Keratinocyte (primary cell): ENCODE measurements around the gene TBX3. TPM values are rescaled to one million over a fixed set of nuclear protein-coding genes. Genes with fewer than 3 reads are reported as not detected.

Experiments used
- DNase-seq: peaks from one replicate; pipeline ENCODE4 v3.0.0-alpha.2; 2011; ENCODE audit warnings: low read depth, missing footprints, low spot score
- FAIRE-seq: peaks from 2 replicates; lab custom pipeline; 2011; peaks lifted over from hg19 to GRCh38; lab: Jason Lieb, UNC
- H2AFZ ChIP-seq: 2 replicates; pipeline ENCODE4 v1.6.0; 2012; ENCODE audit warnings: low read length, control low read depth, inconsistent platforms; ENCODE audit not compliant: control insufficient read depth
- H3K27ac ChIP-seq: 2 replicates; pipeline ENCODE4 v1.5.1; 2011; ENCODE audit warnings: low read length; ENCODE audit not compliant: control insufficient read depth, insufficient read depth
- H3K27me3 ChIP-seq: 3 replicates; pipeline ENCODE4 v1.6.0; 2011; ENCODE audit warnings: low read length; ENCODE audit not compliant: control insufficient read depth, insufficient read depth; ENCODE audit errors: extremely low read depth
- H3K36me3 ChIP-seq, 2 experiments: 2 replicates in 1 of 2; 3 replicates in 1 of 2; pipeline ENCODE4 v1.5.1; 2011; ENCODE audit warnings: low read length in 2 of 2, mild to moderate bottlenecking in 1 of 2; ENCODE audit not compliant: control insufficient read depth in 2 of 2, insufficient read depth in 2 of 2; ENCODE audit errors: extremely low read depth in 1 of 2
- H3K4me1 ChIP-seq: 3 replicates; pipeline ENCODE4 v1.5.1; 2011; ENCODE audit warnings: low read length; ENCODE audit not compliant: control insufficient read depth, insufficient read depth; ENCODE audit errors: extremely low read depth
- H3K4me2 ChIP-seq: 3 replicates; pipeline ENCODE4 v1.6.0; 2011; ENCODE audit warnings: low read depth, low read length; ENCODE audit not compliant: control insufficient read depth, insufficient read depth; ENCODE audit errors: extremely low read depth
- H3K4me3 ChIP-seq, 3 experiments: fragments of 200-600 bp in 1 of 3; sonication (generic) in 1 of 3; 2 replicates in 2 of 3; 3 replicates in 1 of 3; pipeline ENCODE4 v1.5.1; 2011 to 2016; ENCODE audit warnings: low read length in 3 of 3, mild to moderate bottlenecking in 3 of 3, control low read depth in 2 of 3, inconsistent platforms in 1 of 3, low read depth in 1 of 3, mixed read lengths in 1 of 3, mixed run types in 1 of 3, moderate library complexity in 1 of 3; ENCODE audit not compliant: control insufficient read depth in 2 of 3, insufficient read depth in 2 of 3; ENCODE audit errors: extremely low read depth in 1 of 3
- H3K79me2 ChIP-seq: 2 replicates; pipeline ENCODE4 v1.6.0; 2012; ENCODE audit warnings: low read length; ENCODE audit not compliant: control insufficient read depth, insufficient read depth
- H3K9ac ChIP-seq: 3 replicates; pipeline ENCODE4 v1.6.0; 2011; ENCODE audit warnings: low read length; ENCODE audit not compliant: control insufficient read depth, insufficient read depth; ENCODE audit errors: extremely low read depth
- H3K9me1 ChIP-seq: 3 replicates; pipeline ENCODE4 v1.6.0; 2011; ENCODE audit warnings: low read length; ENCODE audit not compliant: control insufficient read depth, insufficient read depth; ENCODE audit errors: extremely low read depth
- H3K9me3 ChIP-seq: 2 replicates; pipeline ENCODE4 v1.5.1; 2012; ENCODE audit warnings: low read depth, low read length; ENCODE audit not compliant: control insufficient read depth
- H4K20me1 ChIP-seq: 3 replicates; pipeline ENCODE4 v1.6.0; 2011; ENCODE audit warnings: low read length; ENCODE audit not compliant: control insufficient read depth, insufficient read depth; ENCODE audit errors: extremely low read depth
- EZH2 ChIP-seq: IDR thresholded peaks from one replicate; pipeline ENCODE4 v1.6.1; 2012; ENCODE audit warnings: inconsistent platforms, mild to moderate bottlenecking, low read length, moderate library complexity
- dilution Hi-C: fragments of 300-500 bp; cut with MboI; formaldehyde crosslinking; loops from one replicate; pipeline ENCODE4 v1.7.0; 2020; ENCODE audit warnings: low sequenced_read_pairs; ENCODE audit not compliant: extremely low pct_ligation_motif_present
- polyA plus RNA-seq, 5 experiments: library from polyadenylated mRNA; depleted of rRNA in 3 of 5; stranded (reverse) in 3 of 5; stranded (forward) in 1 of 5; unstranded in 1 of 5; fragments of >200 nt; gene quantifications; 1 replicate in 1 of 5; 2 replicates in 3 of 5; 3 replicates in 1 of 5; pipeline versions ENCODE4 v1.2.1 to v1.2.3, GENCODE V29; 2011 to 2012; ENCODE audit warnings: missing spikeins in 2 of 5, low read depth in 1 of 5, low replicate concordance in 1 of 5
- TF ChIP-seq, protein P1 (sequence below), 3 experiments: IDR thresholded peaks in 1 of 3; conservative IDR thresholded peaks in 1 of 3; optimal IDR thresholded peaks in 1 of 3; 2 replicates in 2 of 3; 3 replicates in 1 of 3; pipeline versions ENCODE3 to v1.5.1; 2011; ENCODE audit warnings: low read length in 3 of 3, mild to moderate bottlenecking in 3 of 3, moderate library complexity in 2 of 3, control low read depth in 1 of 3, inconsistent platforms in 1 of 3; ENCODE audit not compliant: insufficient read depth in 2 of 3; ENCODE audit errors: extremely low read depth in 1 of 3

Gene TBX3
- polyA plus RNA-seq, 1 donor (not counting 4 experiments of a cell fraction or from before 2014, with no cell fraction given): 7.8 TPM

DNA sequence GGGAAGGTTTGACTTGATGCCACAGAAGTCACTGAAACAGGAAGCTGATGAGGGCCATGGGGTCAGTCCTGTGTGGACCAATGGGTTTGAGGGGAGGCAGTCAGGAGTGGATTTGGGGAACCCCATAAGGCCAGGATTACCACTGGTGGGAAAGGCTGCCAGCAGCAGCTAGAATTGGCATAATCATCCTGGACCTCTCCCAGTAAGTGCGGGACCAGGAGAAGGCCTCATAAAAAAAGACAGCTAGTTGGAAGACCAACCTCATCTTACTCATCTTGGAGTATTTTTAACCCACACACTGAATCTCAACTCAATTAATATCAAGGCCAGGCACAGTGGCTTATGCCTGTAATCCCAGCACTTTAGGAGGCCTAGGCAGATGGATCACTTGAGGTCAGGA is 22.7 kb downstream of the TBX3 start:
- Histone ChIP-seq H3K27ac (no peak overlapping the region), H3K4me3 (no peak overlapping the region), H4K20me1 (no peaks in the 10 kb centered on the region), H3K9me3 (no peaks in the 10 kb centered on the region), H3K36me3 (no peaks in the 10 kb centered on the region), H3K4me1 (peaks cover 5% of the 10 kb centered on the region), H3K27me3 (peaks cover 15% of the 10 kb centered on the region), H3K79me2 (no peaks in the 10 kb centered on the region), H3K9me1 (no peaks in the 10 kb centered on the region), H3K4me2 (no peak overlapping the region), H3K9ac (no peak overlapping the region), H2AFZ (no peak overlapping the region)
- FAIRE-seq: no peak
- TF ChIP-seq EZH2: no peak
- dilution Hi-C loops: no loop called here
- DNase-seq: no peak

DNA sequence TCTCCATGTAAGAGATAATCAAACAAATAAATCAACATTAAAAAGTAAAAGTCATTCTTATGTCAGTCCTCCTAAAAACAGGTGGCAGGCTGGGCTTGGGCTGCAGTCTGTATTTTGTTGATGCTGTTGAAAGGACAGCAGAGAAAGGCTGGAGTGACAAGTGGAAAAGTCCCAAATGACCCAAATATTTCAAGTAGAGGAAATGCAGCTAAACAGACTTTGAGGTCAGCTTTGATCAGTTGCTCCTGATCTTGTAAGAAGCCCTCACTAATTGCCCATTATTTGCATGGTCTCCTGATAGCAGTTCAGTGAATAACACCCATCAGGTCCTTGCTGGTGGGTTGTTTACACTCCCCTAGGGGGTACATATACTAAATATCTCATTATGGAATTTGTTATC is 24.9 kb downstream of the TBX3 start:
- Histone ChIP-seq H3K4me2 (no peak overlapping the region), H3K79me2 (no peaks in the 10 kb centered on the region), H3K36me3 (no peaks in the 10 kb centered on the region), H3K9ac (no peak overlapping the region), H3K27ac (no peak overlapping the region), H3K4me1 (peaks cover 5% of the 10 kb centered on the region), H3K27me3 (no peaks in the 10 kb centered on the region), H4K20me1 (no peaks in the 10 kb centered on the region), H3K4me3 (no peak overlapping the region), H3K9me1 (no peaks in the 10 kb centered on the region), H3K9me3 (no peaks in the 10 kb centered on the region), H2AFZ (no peak overlapping the region)
- no peak for FAIRE-seq
- TF ChIP-seq, protein P1, sequence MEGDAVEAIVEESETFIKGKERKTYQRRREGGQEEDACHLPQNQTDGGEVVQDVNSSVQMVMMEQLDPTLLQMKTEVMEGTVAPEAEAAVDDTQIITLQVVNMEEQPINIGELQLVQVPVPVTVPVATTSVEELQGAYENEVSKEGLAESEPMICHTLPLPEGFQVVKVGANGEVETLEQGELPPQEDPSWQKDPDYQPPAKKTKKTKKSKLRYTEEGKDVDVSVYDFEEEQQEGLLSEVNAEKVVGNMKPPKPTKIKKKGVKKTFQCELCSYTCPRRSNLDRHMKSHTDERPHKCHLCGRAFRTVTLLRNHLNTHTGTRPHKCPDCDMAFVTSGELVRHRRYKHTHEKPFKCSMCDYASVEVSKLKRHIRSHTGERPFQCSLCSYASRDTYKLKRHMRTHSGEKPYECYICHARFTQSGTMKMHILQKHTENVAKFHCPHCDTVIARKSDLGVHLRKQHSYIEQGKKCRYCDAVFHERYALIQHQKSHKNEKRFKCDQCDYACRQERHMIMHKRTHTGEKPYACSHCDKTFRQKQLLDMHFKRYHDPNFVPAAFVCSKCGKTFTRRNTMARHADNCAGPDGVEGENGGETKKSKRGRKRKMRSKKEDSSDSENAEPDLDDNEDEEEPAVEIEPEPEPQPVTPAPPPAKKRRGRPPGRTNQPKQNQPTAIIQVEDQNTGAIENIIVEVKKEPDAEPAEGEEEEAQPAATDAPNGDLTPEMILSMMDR (optimal IDR thresholded peaks at IDR 0.05 in 1 of 3, IDR thresholded peaks at IDR 0.05 in 1 of 3, conservative IDR thresholded peaks at IDR 0.05 in 1 of 3; ENCODE audit: extremely low read depth in 1 of 3, insufficient read depth in 2 of 3, low read length in 3 of 3): no peak
- no peak for TF ChIP-seq EZH2
- dilution Hi-C loops: no loop called here
- DNase-seq: no peak

DNA sequence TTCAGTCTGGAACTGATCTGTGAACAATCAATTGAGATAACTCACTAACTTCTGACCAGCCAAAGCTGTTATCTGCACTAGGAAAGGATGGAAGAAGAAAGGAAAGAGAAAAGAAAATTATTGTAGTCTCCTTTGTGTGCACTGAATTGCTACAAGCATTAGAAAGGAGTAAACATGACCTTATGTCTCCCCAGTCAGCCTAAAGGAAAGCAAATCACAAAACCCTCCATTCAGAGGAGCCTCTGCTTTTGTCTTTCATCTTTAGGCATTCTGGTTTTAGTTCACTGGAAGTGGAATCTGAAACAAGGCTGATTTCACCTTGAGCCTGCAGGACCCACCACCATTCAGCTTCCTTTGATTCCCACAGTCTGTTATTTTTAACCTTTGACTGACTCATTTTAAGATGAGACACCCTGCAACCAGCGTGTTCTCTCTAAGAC is 26.0 kb downstream of the TBX3 start:
- dilution Hi-C loops: no loop called here
- no peak overlapping the region for H2AFZ ChIP-seq

More for the DNA sequence above, 26.0 kb downstream of the TBX3 start:
- no peak for DNase-seq
- Histone ChIP-seq H4K20me1 (no peaks in the 10 kb centered on the region), H3K9me3 (no peaks in the 10 kb centered on the region), H3K4me1 (peaks cover 5% of the 10 kb centered on the region), H3K9ac (no peak overlapping the region), H3K36me3 (no peaks in the 10 kb centered on the region), H3K27me3 (no peaks in the 10 kb centered on the region), H3K9me1 (no peaks in the 10 kb centered on the region), H3K4me3 (no peak overlapping the region), H3K27ac (no peak overlapping the region), H3K79me2 (no peaks in the 10 kb centered on the region), H3K4me2 (no peak overlapping the region)
- FAIRE-seq: no peak
- TF ChIP-seq, protein P1 (optimal IDR thresholded peaks at IDR 0.05 in 1 of 3, IDR thresholded peaks at IDR 0.05 in 1 of 3, conservative IDR thresholded peaks at IDR 0.05 in 1 of 3; ENCODE audit: extremely low read depth in 1 of 3, insufficient read depth in 2 of 3, low read length in 3 of 3): no peak
- no peak for TF ChIP-seq EZH2
